Measurements from ENCODE around the gene PCED1B.
"Not testable (repeated sequence)": the region's sequence is repeated elsewhere in the genome, so short reads cannot be mapped to it uniquely, and the experiment has no call there.

DNA sequence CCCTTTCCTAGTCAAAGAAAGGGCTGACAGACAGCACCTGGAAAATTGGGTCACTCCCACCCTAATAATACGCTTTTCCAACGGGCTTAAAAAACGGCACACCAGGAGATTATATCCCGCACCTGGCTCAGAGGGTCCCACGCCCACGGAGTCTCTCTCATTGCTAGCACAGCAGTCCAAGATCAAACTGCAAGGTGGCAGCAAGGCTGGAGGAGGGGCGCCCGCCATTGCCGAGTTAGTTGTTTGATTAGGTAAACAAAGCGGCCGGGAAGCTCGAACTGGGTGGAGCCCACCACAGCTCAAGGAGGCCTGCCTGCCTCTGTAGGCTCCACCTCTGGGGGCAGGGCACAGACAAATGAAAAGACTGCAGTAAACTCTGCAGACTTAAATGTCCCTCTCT, 22.5 kb upstream of the PCED1B start:
- not testable (repeated sequence) for TF ChIP-seq POLR2A, POLR2AphosphoS5 (IDR thresholded peaks at IDR 0.05)
- TF ChIP-seq, protein P1, sequence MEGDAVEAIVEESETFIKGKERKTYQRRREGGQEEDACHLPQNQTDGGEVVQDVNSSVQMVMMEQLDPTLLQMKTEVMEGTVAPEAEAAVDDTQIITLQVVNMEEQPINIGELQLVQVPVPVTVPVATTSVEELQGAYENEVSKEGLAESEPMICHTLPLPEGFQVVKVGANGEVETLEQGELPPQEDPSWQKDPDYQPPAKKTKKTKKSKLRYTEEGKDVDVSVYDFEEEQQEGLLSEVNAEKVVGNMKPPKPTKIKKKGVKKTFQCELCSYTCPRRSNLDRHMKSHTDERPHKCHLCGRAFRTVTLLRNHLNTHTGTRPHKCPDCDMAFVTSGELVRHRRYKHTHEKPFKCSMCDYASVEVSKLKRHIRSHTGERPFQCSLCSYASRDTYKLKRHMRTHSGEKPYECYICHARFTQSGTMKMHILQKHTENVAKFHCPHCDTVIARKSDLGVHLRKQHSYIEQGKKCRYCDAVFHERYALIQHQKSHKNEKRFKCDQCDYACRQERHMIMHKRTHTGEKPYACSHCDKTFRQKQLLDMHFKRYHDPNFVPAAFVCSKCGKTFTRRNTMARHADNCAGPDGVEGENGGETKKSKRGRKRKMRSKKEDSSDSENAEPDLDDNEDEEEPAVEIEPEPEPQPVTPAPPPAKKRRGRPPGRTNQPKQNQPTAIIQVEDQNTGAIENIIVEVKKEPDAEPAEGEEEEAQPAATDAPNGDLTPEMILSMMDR (IDR thresholded peaks at IDR 0.05) = not testable (repeated sequence)
